Suprapubic skin (tissue), 4 donors: ENCODE results near the gene GLCCI1. TPM values are rescaled to one million over a fixed set of nuclear protein-coding genes. Genes with fewer than 3 reads are reported as not detected.

Experiments
- DNase-seq, 2 donors: peaks; one replicate each; pipeline ENCODE4 v3.0.0-alpha.2; 2019; ENCODE audit warnings: low spot score in 2 of 2
- H3K27ac ChIP-seq: fragments of 200-600 bp; sonication (generic); one replicate; pipeline ENCODE4 v1.5.1; 2019
- H3K27me3 ChIP-seq: fragments of 200-600 bp; sonication (generic); one replicate; pipeline ENCODE4 v1.5.1; 2019
- H3K36me3 ChIP-seq: fragments of 200-600 bp; sonication (generic); one replicate; pipeline ENCODE4 v1.5.1; 2019
- H3K4me1 ChIP-seq: fragments of 200-600 bp; sonication (generic); one replicate; pipeline ENCODE4 v1.5.1; 2019
- H3K4me3 ChIP-seq: fragments of 200-600 bp; sonication (generic); one replicate; pipeline ENCODE4 v1.5.1; 2019; ENCODE audit warnings: mild to moderate bottlenecking
- H3K9me3 ChIP-seq: fragments of 200-600 bp; sonication (generic); one replicate; pipeline ENCODE4 v1.5.1; 2019
- CTCF ChIP-seq, 2 donors: fragments of 200-600 bp in 1 of 2; fragments of 450-650 bp in 1 of 2; sonication (generic) in 1 of 2; IDR thresholded peaks; one replicate each; pipeline ENCODE4 v1.5.1; 2016 to 2019; ENCODE audit warnings: antibody characterized with exemption in 2 of 2, mild to moderate bottlenecking in 1 of 2, moderate library complexity in 1 of 2
- EP300 ChIP-seq: sonication (generic); formaldehyde crosslinking; IDR thresholded peaks from one replicate; pipeline ENCODE4 v1.6.1; 2017; ENCODE audit warnings: antibody characterized with exemption
- POLR2A ChIP-seq, 2 donors: fragments of 450-650 bp; IDR thresholded peaks; one replicate each; pipeline ENCODE4 v1.6.1; 2017; ENCODE audit warnings: antibody characterized with exemption in 2 of 2, mild to moderate bottlenecking in 2 of 2, moderate library complexity in 2 of 2
- POLR2AphosphoS5 ChIP-seq, 3 donors: sonication (generic); formaldehyde crosslinking; IDR thresholded peaks; one replicate each; pipeline ENCODE4 v1.6.1; 2017; ENCODE audit warnings: antibody characterized with exemption in 3 of 3
- WGBS: methylation state at CpG from one replicate; pipeline ENCODE4 v1.1.5; 2018; 5-methylcytosine and 5-hydroxymethylcytosine counted together
- total RNA-seq, 4 donors: library from RNA; depleted of rRNA; stranded (reverse); fragments of >200 nt; gene quantifications; one replicate each; pipeline ENCODE4 v1.1.0, GENCODE V29; 2016

Gene GLCCI1
- total RNA-seq, 4 donors from 2014 or later, result 17.1 to 37.7 (median 23.6) TPM

- Histone ChIP-seq H3K4me3 (no peak overlapping the region), H3K27me3 (no peaks in the 10 kb centered on the region), H3K36me3 (peaks cover 3% of the 10 kb centered on the region), H3K27ac (no peak overlapping the region), H3K9me3 (no peaks in the 10 kb centered on the region), H3K4me1 (no peaks in the 10 kb centered on the region)
- no peak for TF ChIP-seq CTCF (IDR thresholded peaks at IDR 0.05)
- TF ChIP-seq POLR2A (IDR thresholded peaks at IDR 0.05), result no peak
- TF ChIP-seq EP300, result no peak
- TF ChIP-seq POLR2AphosphoS5 (IDR thresholded peaks at IDR 0.05), result no peak
- no peak for DNase-seq
- WGBS, result 64% methylated on average over 5 of the region's 5 CpGs
Measured at GRCh38 chr7:8131694-8132605, 163.4 kb downstream of the GLCCI1 start.

DNA sequence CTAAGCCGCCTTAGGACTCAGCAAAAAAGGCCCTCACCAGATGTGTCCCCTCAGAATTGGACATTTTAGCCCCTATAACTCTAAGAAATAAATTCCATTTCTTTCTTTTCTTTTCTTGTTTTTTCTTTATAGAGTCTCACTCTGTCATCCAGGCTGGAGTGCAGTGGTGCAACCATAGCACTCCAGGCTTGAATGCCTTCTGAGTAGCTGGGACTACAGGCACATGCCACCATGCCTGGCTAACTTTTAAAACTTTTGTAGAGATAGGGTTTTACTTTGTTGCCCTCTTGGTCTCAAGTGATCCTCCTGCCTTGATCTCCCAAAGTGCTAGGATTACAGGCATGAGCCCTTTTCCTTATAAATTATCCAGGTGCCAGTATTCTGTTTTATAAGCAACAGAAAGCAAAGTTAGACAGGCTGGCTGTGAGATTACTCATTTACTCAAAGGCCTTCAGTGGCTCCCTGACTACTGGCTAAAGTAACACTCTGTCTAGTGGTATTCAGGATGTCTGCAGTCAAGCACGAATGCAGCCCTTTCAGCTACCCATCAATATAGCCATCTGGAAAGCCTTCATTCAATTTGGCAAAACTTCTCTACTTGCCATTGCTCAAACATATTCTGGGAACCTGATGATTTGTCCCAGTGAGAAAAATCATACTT, 164.7 kb downstream of the GLCCI1 start:
- 93% methylated on average over 2 of the region's 2 CpGs for WGBS
- no peak for DNase-seq
- Histone ChIP-seq H3K36me3 (peaks cover 3% of the 10 kb centered on the region), H3K9me3 (no peaks in the 10 kb centered on the region), H3K4me1 (no peaks in the 10 kb centered on the region), H3K4me3 (no peak overlapping the region), H3K27me3 (no peaks in the 10 kb centered on the region), H3K27ac (no peak overlapping the region)
- TF ChIP-seq POLR2AphosphoS5 (IDR thresholded peaks at IDR 0.05) (no peak), CTCF (IDR thresholded peaks at IDR 0.05) (no peak), POLR2A (IDR thresholded peaks at IDR 0.05) (no peak), EP300 (no peak)

DNA sequence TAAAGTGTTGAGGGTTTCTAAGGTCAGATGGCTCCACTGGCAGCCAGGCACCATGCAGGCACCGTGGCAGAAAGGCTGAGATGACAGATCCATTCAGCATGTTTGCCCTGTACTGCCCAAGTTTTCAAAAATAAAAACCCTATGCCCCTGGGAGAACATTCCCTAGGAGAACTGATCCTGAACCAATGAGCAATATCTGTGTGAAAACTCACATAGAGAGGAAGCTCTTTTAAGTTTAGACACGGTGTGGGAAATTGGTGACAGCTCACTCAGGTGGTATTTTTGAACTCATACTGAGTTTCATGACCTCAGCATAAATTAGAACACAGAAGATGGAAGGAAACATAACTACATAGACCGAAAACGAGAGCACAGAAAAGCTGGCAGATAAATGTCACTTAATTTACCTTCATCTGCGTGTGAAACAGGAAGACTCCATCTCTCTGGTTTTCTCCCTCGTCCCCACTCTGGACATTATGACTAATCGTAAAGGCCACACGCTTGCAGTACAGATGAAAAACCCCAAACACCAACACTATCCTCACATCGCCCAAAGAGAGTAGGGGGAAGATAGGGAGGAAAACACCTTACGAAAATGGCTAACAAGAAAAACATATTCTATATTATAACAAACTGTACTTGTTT, 165.6 kb downstream of the GLCCI1 start:
- Histone ChIP-seq H3K27me3 (no peaks in the 10 kb centered on the region), H3K4me1 (no peaks in the 10 kb centered on the region), H3K27ac (no peak overlapping the region), H3K9me3 (no peaks in the 10 kb centered on the region), H3K36me3 (no peaks in the 10 kb centered on the region), H3K4me3 (no peak overlapping the region)
- TF ChIP-seq CTCF (IDR thresholded peaks at IDR 0.05), result no peak
- TF ChIP-seq EP300, result no peak
- WGBS, result 76% methylated on average over 10 of the region's 10 CpGs
- DNase-seq, result no peak

GRCh38 chr7:8135417-8135816, 166.8 kb downstream of the GLCCI1 start:
- WGBS, result 89% methylated on average over 3 of the region's 3 CpGs
- Histone ChIP-seq H3K36me3 (no peaks in the 10 kb centered on the region), H3K9me3 (no peaks in the 10 kb centered on the region), H3K4me1 (no peaks in the 10 kb centered on the region), H3K27ac (no peak overlapping the region), H3K4me3 (no peak overlapping the region), H3K27me3 (no peaks in the 10 kb centered on the region)
- TF ChIP-seq POLR2A (IDR thresholded peaks at IDR 0.05) (no peak), POLR2AphosphoS5 (IDR thresholded peaks at IDR 0.05) (no peak), EP300 (no peak), CTCF (IDR thresholded peaks at IDR 0.05) (no peak)
- no peak for DNase-seq
